Measurements from ENCODE around the gene PDZD4.
"Not testable (repeated sequence)": the region's sequence is repeated elsewhere in the genome, so short reads cannot be mapped to it uniquely, and the experiment has no call there.

DNA sequence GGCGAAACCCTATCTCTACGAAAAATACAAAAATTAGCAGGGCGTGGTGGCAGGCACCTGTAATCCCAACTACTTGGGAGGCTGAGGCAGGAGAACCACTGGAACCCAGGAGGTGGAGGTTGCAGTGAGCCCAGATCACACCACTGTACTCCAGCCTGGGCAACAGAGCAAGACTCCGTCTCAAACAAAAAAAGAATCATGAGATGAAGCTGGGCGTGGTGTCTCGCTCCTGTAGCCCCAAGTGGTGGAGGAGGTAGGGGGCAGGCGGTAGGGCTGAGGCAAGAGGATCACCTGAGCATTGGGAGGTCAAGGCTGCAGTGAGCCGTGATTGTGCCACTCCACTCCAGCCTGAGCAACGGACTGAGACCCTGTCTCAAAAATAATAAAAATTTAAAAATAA lies 12.3 kb downstream of the PDZD4 start:
- not testable (repeated sequence) for TF ChIP-seq CTCF, EP300, POLR2A (IDR thresholded peaks at IDR 0.05)
